H1 (cell line): ENCODE measurements around the gene SPACA4. TPM values are rescaled to one million over a fixed set of nuclear protein-coding genes. Genes with fewer than 3 reads are reported as not detected.

ENCODE experiments used
- CTCF ChIA-PET: fragments of 300-600 bp; sonication (Branson Sonifier 250); formaldehyde crosslinking; loops from one replicate; lab custom pipeline; 2021; ENCODE audit not compliant: partially characterized antibody; lab: Charles Lee
- POLR2A ChIA-PET: fragments of 300-600 bp; sonication (Branson Sonifier 250); formaldehyde crosslinking; loops from one replicate; lab custom pipeline; 2021; ENCODE audit warnings: inconsistent platforms; ENCODE audit not compliant: partially characterized antibody; lab: Charles Lee
- DNase-seq, 2 experiments: peaks; one replicate each; pipeline versions ENCODE4 v3.0.0 to v3.0.0-alpha.2; 2010 to 2022; ENCODE audit warnings: low spot score in 2 of 2, low read depth in 1 of 2, mixed read lengths in 1 of 2
- FAIRE-seq: peaks from 2 replicates; lab custom pipeline; 2011; peaks lifted over from hg19 to GRCh38; lab: Jason Lieb, UNC
- H2AFZ ChIP-seq: 2 replicates; pipeline ENCODE4 v1.8.1; 2012; ENCODE audit warnings: low read length, inconsistent platforms
- H2AK5ac ChIP-seq: 2 replicates; pipeline ENCODE4 v1.6.1; 2013; ENCODE audit warnings: low read depth, low read length
- H2BK120ac ChIP-seq: replicated peaks from 2 replicates; pipeline ENCODE3; 2013; ENCODE audit warnings: low read depth, low read length, inconsistent platforms
- H2BK12ac ChIP-seq: 2 replicates; pipeline ENCODE4 v1.6.1; 2013; ENCODE audit warnings: low read depth, low read length
- H2BK15ac ChIP-seq: 2 replicates; pipeline ENCODE4 v1.6.1; 2013; ENCODE audit warnings: low read length
- H2BK20ac ChIP-seq: 2 replicates; pipeline ENCODE4 v1.6.1; 2013; ENCODE audit warnings: low read length
- H2BK5ac ChIP-seq: 2 replicates; pipeline ENCODE4 v1.6.1; 2013; ENCODE audit warnings: low read depth, low read length
- H3K14ac ChIP-seq: 2 replicates; pipeline ENCODE4 v1.6.1; 2013; ENCODE audit warnings: inconsistent platforms; ENCODE audit not compliant: insufficient read length
- H3K18ac ChIP-seq: 2 replicates; pipeline ENCODE4 v1.6.1; 2013; ENCODE audit warnings: low read length; ENCODE audit errors: extremely low read depth
- H3K23ac ChIP-seq: 2 replicates; pipeline ENCODE4 v1.6.1; 2013; ENCODE audit warnings: inconsistent platforms; ENCODE audit not compliant: insufficient read length
- H3K23me2 ChIP-seq: 2 replicates; pipeline ENCODE4 v1.6.1; 2013; ENCODE audit warnings: low read depth, low read length
- H3K27ac ChIP-seq: 2 replicates; pipeline ENCODE4 v1.6.1; 2011; ENCODE audit warnings: low read depth, low read length, inconsistent platforms
- H3K27me3 ChIP-seq, 4 experiments: replicated peaks in 1 of 4; 1 replicate in 1 of 4; 2 replicates in 3 of 4; pipeline versions ENCODE4 v1.6.1 to v1.8.1; 2011 to 2013; ENCODE audit warnings: low read length in 3 of 4, mild to moderate bottlenecking in 3 of 4, inconsistent platforms in 2 of 4, mixed read lengths in 2 of 4, moderate library complexity in 1 of 4; ENCODE audit not compliant: control insufficient read depth in 3 of 4, insufficient read depth in 3 of 4; ENCODE audit errors: extremely low read depth in 1 of 4
- H3K36me3 ChIP-seq, 4 experiments: 2 replicates each; pipeline versions ENCODE4 v1.6.1 to v1.8.1; 2011 to 2013; ENCODE audit warnings: mild to moderate bottlenecking in 4 of 4, low read length in 3 of 4, moderate library complexity in 2 of 4, control low read depth in 1 of 4, inconsistent platforms in 1 of 4; ENCODE audit not compliant: insufficient read depth in 4 of 4, control insufficient read depth in 2 of 4
- H3K4ac ChIP-seq: replicated peaks from 2 replicates; pipeline ENCODE3; 2013; ENCODE audit warnings: low read length, low read depth, mixed read lengths, inconsistent platforms; ENCODE audit not compliant: insufficient read length
- H3K4me1 ChIP-seq, 4 experiments: replicated peaks in 1 of 4; 1 replicate in 1 of 4; 2 replicates in 3 of 4; pipeline versions ENCODE4 v1.6.1 to v1.8.1; 2011 to 2013; ENCODE audit warnings: low read length in 3 of 4, inconsistent platforms in 2 of 4, mixed read lengths in 1 of 4; ENCODE audit not compliant: insufficient read depth in 4 of 4, control insufficient read depth in 3 of 4
- H3K4me2 ChIP-seq, 2 experiments: 2 replicates each; pipeline versions ENCODE4 v1.6.1 to v1.8.1; 2011 to 2013; ENCODE audit warnings: low read depth in 2 of 2, low read length in 2 of 2, control low read depth in 1 of 2, inconsistent platforms in 1 of 2, mild to moderate bottlenecking in 1 of 2; ENCODE audit not compliant: insufficient read depth in 1 of 2
- H3K4me3 ChIP-seq, 4 experiments: fragments of 200-600, 300-600 bp in 1 of 4; sonication (generic), shearing (Covaris generic), sonication (Bioruptor Twin) in 1 of 4; 2 replicates each; pipeline versions ENCODE4 v1.5.1 to v1.8.1; 2011 to 2016; ENCODE audit warnings: low read length in 4 of 4, low read depth in 3 of 4, control low read depth in 2 of 4, inconsistent platforms in 2 of 4, mild to moderate bottlenecking in 2 of 4, mixed read lengths in 1 of 4, moderate library complexity in 1 of 4; ENCODE audit not compliant: insufficient read depth in 2 of 4; ENCODE audit errors: extremely low read depth in 1 of 4
- H3K56ac ChIP-seq: replicated peaks from 2 replicates; pipeline ENCODE3; 2013; ENCODE audit warnings: low read depth, mild to moderate bottlenecking, mixed read lengths, low read length, inconsistent platforms; ENCODE audit not compliant: insufficient read length
- H3K79me1 ChIP-seq: 2 replicates; pipeline ENCODE4 v1.6.1; 2013; ENCODE audit warnings: low read depth, low read length, control low read depth
- H3K79me2 ChIP-seq, 2 experiments: 2 replicates each; pipeline versions ENCODE4 v1.6.1 to v1.8.1; 2012 to 2013; ENCODE audit warnings: low read length in 2 of 2, mild to moderate bottlenecking in 2 of 2, inconsistent platforms in 1 of 2; ENCODE audit not compliant: insufficient read depth in 2 of 2, control insufficient read depth in 1 of 2
- H3K9ac ChIP-seq, 4 experiments: replicated peaks in 1 of 4; 1 replicate in 1 of 4; 2 replicates in 3 of 4; pipeline versions ENCODE4 v1.6.1 to v1.8.1; 2011 to 2013; ENCODE audit warnings: low read depth in 3 of 4, low read length in 3 of 4, control low read depth in 2 of 4, mild to moderate bottlenecking in 2 of 4, moderate library complexity in 2 of 4, inconsistent platforms in 1 of 4; ENCODE audit errors: extremely low read depth in 1 of 4
- H3K9me3 ChIP-seq, 2 experiments: 2 replicates each; pipeline versions ENCODE4 v1.6.1 to v1.8.1; 2012 to 2013; ENCODE audit warnings: mild to moderate bottlenecking in 2 of 2, moderate library complexity in 2 of 2, control low read depth in 1 of 2, inconsistent platforms in 1 of 2, low read depth in 1 of 2, low read length in 1 of 2, mixed read lengths in 1 of 2; ENCODE audit not compliant: insufficient read depth in 2 of 2
- H4K20me1 ChIP-seq, 2 experiments: replicated peaks in 1 of 2; 2 replicates each; pipeline versions ENCODE3 to v1.8.1; 2011 to 2013; ENCODE audit warnings: inconsistent platforms in 2 of 2, low read length in 2 of 2, mild to moderate bottlenecking in 1 of 2; ENCODE audit not compliant: insufficient read depth in 2 of 2, control insufficient read depth in 1 of 2
- H4K5ac ChIP-seq: 2 replicates; pipeline ENCODE4 v1.6.1; 2013; ENCODE audit warnings: low read length, low read depth, mixed read lengths, inconsistent platforms; ENCODE audit not compliant: insufficient read length
- H4K8ac ChIP-seq: 2 replicates; pipeline ENCODE4 v1.8.0; 2013; ENCODE audit warnings: mild to moderate bottlenecking, moderate library complexity, low read length, inconsistent platforms; ENCODE audit not compliant: insufficient read depth; ENCODE audit errors: extremely low read depth
- H4K91ac ChIP-seq: replicated peaks from 2 replicates; pipeline ENCODE3; 2013; ENCODE audit warnings: low read length, mixed read lengths, inconsistent platforms; ENCODE audit not compliant: insufficient read length
- CTCF ChIP-seq, 3 experiments: IDR thresholded peaks; 1 replicate in 2 of 3; 2 replicates in 1 of 3; pipeline versions ENCODE4 v1.5.1 to v1.6.1; 2011; ENCODE audit warnings: low read length in 3 of 3, mild to moderate bottlenecking in 3 of 3, inconsistent platforms in 2 of 3, low read depth in 1 of 3, moderate library complexity in 1 of 3; ENCODE audit not compliant: insufficient read depth in 1 of 3; ENCODE audit errors: control extremely low read depth in 1 of 3
- RBBP5 ChIP-seq: IDR thresholded peaks from 2 replicates; pipeline ENCODE4 v1.7.1; 2012; ENCODE audit warnings: low read depth, mild to moderate bottlenecking, inconsistent platforms, low read length, moderate library complexity, borderline replicate concordance
- WGBS, 2 experiments: shearing (Covaris generic) in 1 of 2; methylation state at CpG; one replicate each; pipeline versions ENCODE4 v1.1.6 to v1.1.7; 2013 to 2015; ENCODE audit warnings: low lambda C conversion rate in 2 of 2, mixed read lengths in 2 of 2, inconsistent platforms in 1 of 2, low coverage in 1 of 2, missing lambda C conversion rate in 1 of 2; ENCODE audit not compliant: insufficient replicate concordance in 2 of 2, insufficient coverage in 1 of 2, insufficient read length in 1 of 2; ENCODE audit errors: extremely low coverage in 1 of 2, missing lambda C conversion rate in 1 of 2; 5-methylcytosine and 5-hydroxymethylcytosine counted together
- polyA plus RNA-seq, 7 experiments: library from polyadenylated mRNA; depleted of rRNA in 3 of 7; stranded (reverse) in 5 of 7; unstranded in 2 of 7; fragments of >200 nt in 5 of 7; fragments of 200-250 nt in 2 of 7; gene quantifications; 1 replicate in 5 of 7; 2 replicates in 1 of 7; 4 replicates in 1 of 7; pipeline versions ENCODE4 v1.2.1 to v1.2.3, GENCODE V29; 2011 to 2013; ENCODE audit warnings: missing spikeins in 2 of 7, mixed read lengths in 2 of 7
- total RNA-seq: library from RNA; stranded (reverse); fragmentation: NEBNext Ultra II Directional; extraction: Animal tissue kit (Norgen Biotek cat#: 25700); gene quantifications from 2 replicates; pipeline ENCODE4 v1.2.1, GENCODE V29; 2021

The SPACA4 gene
- total and polyA plus RNA-seq, 2 of the 8 experiments (the other 6 are each of a cell fraction or from before 2014, with no cell fraction given): not detected

GRCh38 chr19:48625891-48626327 is 19.4 kb downstream of the SPACA4 start:
- H3K56ac ChIP-seq: no peak overlapping the region
- no peak overlapping the region for H4K5ac ChIP-seq
- peak overlapping the region in 1 of 2 experiments; percentile 75; a peak in 1 of 4 replicates for H3K4me2 ChIP-seq
- H4K8ac ChIP-seq: no peak overlapping the region
- H3K79me2 ChIP-seq: peaks cover 0 to 13% of the 10 kb centered on the region in 2 experiments; a peak in 3 of 4 replicates
- 96% methylated on average over 28 of the region's 30 CpGs; no CpG with 5 or more reads in 1 of the 2 experiments for WGBS, 2 experiments
- H2BK15ac ChIP-seq: no peak overlapping the region
- no peak overlapping the region for H4K91ac ChIP-seq
- no peak for DNase-seq
- H4K20me1 ChIP-seq: peaks cover 2 to 8% of the 10 kb centered on the region in 2 experiments
- H3K27ac ChIP-seq: no peak overlapping the region
- peaks cover 0 to 21% (median 13%) of the 10 kb centered on the region in 4 experiments; a peak in 6 of 7 replicates for H3K4me1 ChIP-seq
- H3K9ac ChIP-seq: no peak overlapping the region
- peak in 1 of 3 experiments; percentile 18; a peak in 2 of 4 replicates for TF ChIP-seq CTCF (IDR thresholded peaks at IDR 0.05; ENCODE audit: control extremely low read depth in 1 of 3, insufficient read depth in 1 of 3, low read depth in 1 of 3, low read length in 3 of 3)
- TF ChIP-seq RBBP5: no peak
- TF ChIP-seq, all 59 proteins: peak for 1
- H2BK5ac ChIP-seq: no peak overlapping the region
- H2BK20ac ChIP-seq: no peak overlapping the region
- FAIRE-seq: no peak
- no peak overlapping the region for H2BK120ac ChIP-seq
- H3K14ac ChIP-seq: no peak overlapping the region
- H3K23me2 ChIP-seq: peaks cover 22% of the 10 kb centered on the region
- no peak overlapping the region for H3K23ac ChIP-seq
- no peak overlapping the region for H3K18ac ChIP-seq
- no peaks in the 10 kb centered on the region for H3K27me3 ChIP-seq
- ChIA-PET CTCF (interaction anchor here (1.3 to 1.5 kb wide), 2 partner anchors 17 to 20 kb away, joined by 4 to 5 read pairs; partner anchors contain the start of gene CA11), POLR2A (interaction anchor here (1.2 to 30.9 kb wide), 3 partner anchors 3 to 256 kb away, joined by 3 to 788 read pairs (median 788); partner anchors contain the start of genes DBP, FAM83E, RPL18 and SPACA4)
- H3K36me3 ChIP-seq: peaks cover 0 to 11% (median 1%) of the 10 kb centered on the region in 4 experiments; a peak in 1 of 8 replicates
- no peaks in the 10 kb centered on the region for H3K79me1 ChIP-seq
- no peak overlapping the region for H2AFZ ChIP-seq
- no peak overlapping the region for H2BK12ac ChIP-seq
- H2AK5ac ChIP-seq: no peak overlapping the region
- no peaks in the 10 kb centered on the region for H3K9me3 ChIP-seq
- peak overlapping the region in 1 of 4 experiments; percentile 87; a peak in 1 of 8 replicates for H3K4me3 ChIP-seq
- no peak overlapping the region for H3K4ac ChIP-seq
